Stomach (tissue), 4 donors: ENCODE data around the gene ZNF691.
"Not testable (repeated sequence)": the region's sequence is repeated elsewhere in the genome, so short reads cannot be mapped to it uniquely, and the experiment has no call there.

Experiments
- CTCF ChIP-seq, 7 experiments: fragments of 450-650 bp in 4 of 7; fragments of 200-600 bp in 3 of 7; sonication (generic) in 3 of 7; IDR thresholded peaks; one replicate each; pipeline ENCODE4 v1.5.1; 2016 to 2019; ENCODE audit warnings: antibody characterized with exemption in 7 of 7, control low read depth in 2 of 7, mild to moderate bottlenecking in 1 of 7
- EP300 ChIP-seq: sonication (generic); formaldehyde crosslinking; IDR thresholded peaks from one replicate; pipeline ENCODE4 v1.6.1; 2017; ENCODE audit warnings: antibody characterized with exemption
- POLR2A ChIP-seq, 4 donors: fragments of 450-650 bp; IDR thresholded peaks; one replicate each; pipeline ENCODE4 v1.6.1; 2016; ENCODE audit warnings: antibody characterized with exemption in 4 of 4, control low read depth in 2 of 4, mild to moderate bottlenecking in 1 of 4, moderate library complexity in 1 of 4
- POLR2AphosphoS5 ChIP-seq, 3 donors: sonication (generic); formaldehyde crosslinking; IDR thresholded peaks; one replicate each; pipeline ENCODE4 v1.6.1; 2016; ENCODE audit warnings: antibody characterized with exemption in 3 of 3

GRCh38 chr1:42814815-42815214 is 31.6 kb upstream of the ZNF691 start:
- TF ChIP-seq CTCF (IDR thresholded peaks at IDR 0.05); POLR2A (IDR thresholded peaks at IDR 0.05); EP300; POLR2AphosphoS5 (IDR thresholded peaks at IDR 0.05): not testable (repeated sequence)
